Activated B cell treated with CpG ODN at 0.5 μM for 24 hours (primary cell): ENCODE results near the gene CLK2. TPM values are rescaled to one million over a fixed set of nuclear protein-coding genes. Genes with fewer than 3 reads are reported as not detected.

Experiments
- ATAC-seq: fragments of 200-7000 bp; cut with Tn5 transposase; one replicate; pipeline ENCODE4 v1.10.0; 2021; ENCODE audit warnings: low read depth, mild to moderate bottlenecking, moderate library complexity
- CTCF ChIA-PET: fragments of 350-600 bp; sonication (Branson Sonifier 250); formaldehyde crosslinking; loops from one replicate; lab custom pipeline; 2021; ENCODE audit warnings: antibody characterized with exemption; lab: Charles Lee
- POLR2A ChIA-PET: fragments of 350-600 bp; sonication (Branson Sonifier 250); formaldehyde crosslinking; loops from one replicate; lab custom pipeline; 2021; ENCODE audit warnings: antibody characterized with exemption; lab: Charles Lee
- DNase-seq: peaks from one replicate; pipeline ENCODE4 v3.0.0; 2022
- H3K27ac Mint-ChIP-seq: one replicate; pipeline ENCODE4 v1.8.0; 2020; ENCODE audit warnings: mixed read lengths
- H3K27me3 Mint-ChIP-seq: one replicate; pipeline ENCODE4 v1.8.0; 2021; ENCODE audit warnings: mixed read lengths
- H3K36me3 Mint-ChIP-seq: one replicate; pipeline ENCODE4 v1.8.0; 2021; ENCODE audit warnings: low read depth, mixed read lengths
- H3K4me1 Mint-ChIP-seq: one replicate; pipeline ENCODE4 v1.8.0; 2021; ENCODE audit warnings: mixed read lengths
- H3K4me3 Mint-ChIP-seq: one replicate; pipeline ENCODE4 v1.8.0; 2020; ENCODE audit warnings: mild to moderate bottlenecking, mixed read lengths
- H3K9me3 Mint-ChIP-seq: one replicate; pipeline ENCODE4 v1.8.0; 2020; ENCODE audit warnings: mixed read lengths
- intact Hi-C: fragments of 100-400 bp; cut with micrococcal nuclease; formaldehyde crosslinking; loops from one replicate; pipeline ENCODE4 v1.15.1; 2024
- total RNA-seq: library from RNA; stranded (reverse); gene quantifications from 2 replicates; pipeline ENCODE4 v1.2.3, GENCODE V29; 2022
- TF ChIP-seq, protein P1 (sequence below): fragments of 200-600 bp; IDR thresholded peaks from one replicate; pipeline ENCODE4 v1.8.0; 2022; ENCODE audit warnings: antibody characterized with exemption, mild to moderate bottlenecking

The CLK2 gene
- total RNA-seq, 1 donor from 2014 or later: 112 TPM

DNA sequence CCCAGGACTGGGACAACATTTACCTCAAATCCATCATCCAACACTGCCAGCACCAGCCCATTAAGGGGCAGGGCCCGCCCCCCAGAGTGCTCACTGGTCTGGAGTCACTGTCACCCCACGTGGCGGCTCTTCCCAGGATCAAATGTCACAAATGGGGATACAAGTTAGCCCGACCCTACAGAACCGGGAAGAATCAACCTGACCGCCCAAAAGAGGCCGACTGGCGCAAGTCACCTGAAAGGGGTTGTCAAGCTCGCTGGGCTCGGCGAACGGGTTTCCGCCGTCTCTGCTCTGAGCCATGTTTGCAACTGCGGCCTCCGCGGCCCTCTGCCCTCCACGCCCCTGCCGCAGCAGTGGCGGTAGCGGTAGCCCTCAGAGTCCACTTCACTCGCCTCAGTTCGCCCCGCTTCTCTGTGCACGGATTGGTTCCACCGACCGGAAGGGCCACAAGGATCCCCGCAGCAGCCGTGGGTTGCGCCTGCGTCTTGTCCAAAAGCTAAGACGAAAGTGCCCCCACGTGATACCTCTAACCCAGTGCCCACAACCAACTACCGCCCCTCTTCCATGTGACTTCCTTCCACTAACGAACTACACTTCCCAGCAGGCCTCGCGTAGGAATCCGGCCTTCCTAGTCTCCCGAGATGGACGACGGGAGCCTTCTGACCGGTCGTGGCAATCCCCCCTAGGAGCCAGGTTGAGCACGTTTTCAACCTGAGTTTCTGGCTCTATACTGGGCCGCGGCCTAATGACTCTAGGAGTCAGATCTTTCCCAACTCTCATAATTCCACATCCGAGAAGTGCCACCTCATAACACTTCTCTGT is 11.2 kb downstream of the CLK2 start, which contains the start of gene SCAMP3:
Gene SCAMP3 (minus strand): TSS at position 509 of the 822 bp plus-strand sequence. CDS start 209 bp downstream, at position 300.
- DNase-seq: peak; percentile 71
- intact Hi-C loops: loop anchor here (1.0 to 5.0 kb wide), 7 partner anchors 8 to 55 kb away; partner anchors contain the start of genes CLK2, FDPS, HCN3 and MTX1
- H3K27me3 Mint-ChIP-seq: no peaks in the 10 kb centered on the region
- H3K4me3 Mint-ChIP-seq: peak within 1 kb of the TSS; percentile 98
- POLR2A ChIA-PET: interaction anchor here (0.5 to 5.8 kb wide), 18 partner anchors 11 to 374 kb away, joined by 3 to 52 read pairs (median 5); partner anchors contain the start of genes ASH1L, CLK2, FDPS and KRTCAP2
- H3K27ac Mint-ChIP-seq: peak within 1 kb of the TSS; percentile 92
- H3K36me3 Mint-ChIP-seq: peaks cover 86% of the 10 kb centered on the region
- CTCF ChIA-PET: interaction anchor here (4.0 kb wide), 1 partner anchor 11 kb away, joined by 47 read pairs; no protein-coding TSS in a partner anchor
- TF ChIP-seq, protein P1, sequence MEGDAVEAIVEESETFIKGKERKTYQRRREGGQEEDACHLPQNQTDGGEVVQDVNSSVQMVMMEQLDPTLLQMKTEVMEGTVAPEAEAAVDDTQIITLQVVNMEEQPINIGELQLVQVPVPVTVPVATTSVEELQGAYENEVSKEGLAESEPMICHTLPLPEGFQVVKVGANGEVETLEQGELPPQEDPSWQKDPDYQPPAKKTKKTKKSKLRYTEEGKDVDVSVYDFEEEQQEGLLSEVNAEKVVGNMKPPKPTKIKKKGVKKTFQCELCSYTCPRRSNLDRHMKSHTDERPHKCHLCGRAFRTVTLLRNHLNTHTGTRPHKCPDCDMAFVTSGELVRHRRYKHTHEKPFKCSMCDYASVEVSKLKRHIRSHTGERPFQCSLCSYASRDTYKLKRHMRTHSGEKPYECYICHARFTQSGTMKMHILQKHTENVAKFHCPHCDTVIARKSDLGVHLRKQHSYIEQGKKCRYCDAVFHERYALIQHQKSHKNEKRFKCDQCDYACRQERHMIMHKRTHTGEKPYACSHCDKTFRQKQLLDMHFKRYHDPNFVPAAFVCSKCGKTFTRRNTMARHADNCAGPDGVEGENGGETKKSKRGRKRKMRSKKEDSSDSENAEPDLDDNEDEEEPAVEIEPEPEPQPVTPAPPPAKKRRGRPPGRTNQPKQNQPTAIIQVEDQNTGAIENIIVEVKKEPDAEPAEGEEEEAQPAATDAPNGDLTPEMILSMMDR: no peak
- no peaks in the 10 kb centered on the region for H3K9me3 Mint-ChIP-seq
- H3K4me1 Mint-ChIP-seq: peaks cover 33% of the 10 kb centered on the region
- peak; percentile 95 for ATAC-seq

DNA sequence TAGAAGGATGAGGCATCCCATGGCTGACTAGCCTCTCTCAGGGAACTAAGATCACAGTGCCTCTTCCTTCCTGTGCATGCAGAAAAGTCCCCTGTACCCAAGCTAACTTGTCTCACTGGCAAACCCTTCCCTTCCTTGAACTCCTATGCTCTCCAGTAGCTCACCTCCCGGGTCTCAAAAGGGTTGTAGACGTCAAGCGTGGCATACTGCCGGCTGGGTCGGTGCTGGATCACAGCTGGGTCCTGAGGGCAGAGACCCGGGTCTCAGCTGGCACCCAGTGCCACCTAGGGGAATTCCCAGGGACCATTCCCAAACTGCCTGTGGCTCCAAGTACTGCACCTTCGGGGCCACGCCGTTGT is 11.8 kb downstream of the CLK2 start:
- peak overlapping the region; percentile 92 for H3K27ac Mint-ChIP-seq
- H3K36me3 Mint-ChIP-seq: peaks cover 86% of the 10 kb centered on the region
- intact Hi-C loops: loop anchor here (5.0 kb wide), 1 partner anchor 54 kb away; the partner anchor contains the start of genes MTX1 and THBS3
- ATAC-seq (peak; percentile 2), DNase-seq (no peak)
- peaks cover 37% of the 10 kb centered on the region for H3K4me1 Mint-ChIP-seq
- POLR2A ChIA-PET: interaction anchor here (0.5 to 5.8 kb wide), 16 partner anchors 10 to 375 kb away, joined by 3 to 52 read pairs (median 6); partner anchors contain the start of genes ASH1L, CLK2, FDPS and KRTCAP2
- TF ChIP-seq, protein P1: no peak
- CTCF ChIA-PET: interaction anchor here (4.0 kb wide), 1 partner anchor 10 kb away, joined by 47 read pairs; no protein-coding TSS in a partner anchor
- H3K27me3 Mint-ChIP-seq: no peaks in the 10 kb centered on the region
- no peaks in the 10 kb centered on the region for H3K9me3 Mint-ChIP-seq
- H3K4me3 Mint-ChIP-seq: peak overlapping the region; percentile 98

DNA sequence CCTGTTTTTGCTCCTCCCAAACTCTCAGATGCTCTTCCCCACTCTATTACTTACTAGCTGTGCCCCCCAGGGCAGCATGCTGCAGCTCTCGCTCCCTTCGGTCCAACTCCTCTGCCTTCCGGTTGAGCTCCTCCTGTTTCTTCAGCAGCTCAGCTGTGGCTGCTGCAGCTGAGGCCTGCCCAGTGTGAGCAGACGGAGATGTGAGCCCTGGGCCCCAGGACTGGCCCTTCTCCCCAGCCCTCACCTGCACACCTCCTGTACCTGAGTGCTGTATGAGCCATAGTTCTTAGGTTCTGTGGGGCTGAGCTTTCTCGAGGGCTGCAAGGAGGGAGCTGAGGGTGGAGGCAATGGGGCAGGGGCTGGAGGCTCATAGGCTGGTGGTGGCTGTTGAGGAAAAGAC is 13.0 kb downstream of the CLK2 start:
- intact Hi-C loops: loop anchor here (5.0 kb wide), 1 partner anchor 53 kb away; the partner anchor contains the start of genes MTX1 and THBS3
- DNase-seq (no peak), ATAC-seq (no peak)
- peaks cover 82% of the 10 kb centered on the region for H3K36me3 Mint-ChIP-seq
- H3K27me3 Mint-ChIP-seq: no peaks in the 10 kb centered on the region
- no peak overlapping the region for H3K27ac Mint-ChIP-seq
- TF ChIP-seq, protein P1: no peak
- H3K9me3 Mint-ChIP-seq: no peaks in the 10 kb centered on the region
- peak overlapping the region; percentile 98 for H3K4me3 Mint-ChIP-seq
- ChIA-PET CTCF (interaction anchor here (1.2 to 4.0 kb wide), 2 partner anchors 9 to 63 kb away, joined by 4 to 47 read pairs; no protein-coding TSS in a partner anchor), POLR2A (interaction anchor here (0.7 to 5.8 kb wide), 4 partner anchors 9 to 303 kb away, joined by 3 to 52 read pairs (median 4); partner anchors contain the start of genes ASH1L and CLK2)
- peaks cover 44% of the 10 kb centered on the region for H3K4me1 Mint-ChIP-seq

DNA sequence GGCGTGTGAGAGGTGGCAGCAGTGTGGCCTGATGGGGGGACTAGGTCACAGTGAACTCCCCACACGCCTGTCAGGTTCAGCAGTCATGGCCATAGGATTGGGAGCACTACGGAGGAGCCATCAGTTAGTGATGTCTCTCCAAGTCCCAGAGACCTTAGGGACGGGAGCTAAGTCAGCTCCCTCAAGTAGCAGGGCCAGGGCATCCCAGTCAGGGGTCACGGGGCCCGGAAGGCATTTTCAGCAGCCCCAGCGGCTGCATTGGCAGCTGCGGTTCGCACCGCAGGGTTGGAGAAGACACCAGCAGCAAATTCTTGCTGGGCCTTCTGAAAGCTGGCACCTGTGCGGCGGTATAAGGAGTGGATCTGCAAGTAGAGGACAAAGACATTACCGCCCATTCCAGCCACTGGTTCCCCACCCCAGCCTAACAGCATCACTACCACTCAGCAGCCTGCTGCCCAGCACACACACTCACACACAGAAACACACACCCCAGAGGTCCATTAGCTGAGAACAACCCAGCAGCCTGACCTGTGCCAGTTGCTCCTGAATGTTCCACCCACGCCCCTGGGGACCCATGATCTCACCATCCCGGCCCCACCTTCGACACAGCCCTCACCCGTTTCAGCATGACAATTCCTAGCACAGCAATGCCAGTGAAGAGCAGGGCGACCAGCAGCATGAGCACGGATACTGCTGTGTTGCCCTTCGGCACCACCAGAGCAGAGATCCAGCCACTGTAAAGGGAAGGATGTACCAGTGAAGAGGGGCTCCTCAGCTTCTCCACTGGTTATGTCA is 17.0 kb downstream of the CLK2 start:
- CTCF ChIA-PET: interaction anchor here (1.4 to 2.0 kb wide), 2 partner anchors 63 to 67 kb away, joined by 4 to 6 read pairs; no protein-coding TSS in a partner anchor
- ATAC-seq (no peak), DNase-seq (no peak)
- intact Hi-C loops: loop anchor here (10.0 kb wide), 1 partner anchor 799 kb away; the partner anchor contains the start of genes LAMTOR2 and UBQLN4
- H3K9me3 Mint-ChIP-seq: no peaks in the 10 kb centered on the region
- peaks cover 43% of the 10 kb centered on the region for H3K36me3 Mint-ChIP-seq
- H3K4me3 Mint-ChIP-seq: peak overlapping the region; percentile 84
- TF ChIP-seq, protein P1: no peak
- H3K27ac Mint-ChIP-seq: peak overlapping the region; percentile 26
- peaks cover 40% of the 10 kb centered on the region for H3K4me1 Mint-ChIP-seq
- no peaks in the 10 kb centered on the region for H3K27me3 Mint-ChIP-seq
- POLR2A ChIA-PET: interaction anchor here (2.5 kb wide), 1 partner anchor 17 kb away, joined by 6 read pairs; the partner anchor contains the start of gene CLK2
